ENCODE measurements around the gene HBQ1.
"Not testable (repeated sequence)": the region's sequence is repeated elsewhere in the genome, so short reads cannot be mapped to it uniquely, and the experiment has no call there.

DNA sequence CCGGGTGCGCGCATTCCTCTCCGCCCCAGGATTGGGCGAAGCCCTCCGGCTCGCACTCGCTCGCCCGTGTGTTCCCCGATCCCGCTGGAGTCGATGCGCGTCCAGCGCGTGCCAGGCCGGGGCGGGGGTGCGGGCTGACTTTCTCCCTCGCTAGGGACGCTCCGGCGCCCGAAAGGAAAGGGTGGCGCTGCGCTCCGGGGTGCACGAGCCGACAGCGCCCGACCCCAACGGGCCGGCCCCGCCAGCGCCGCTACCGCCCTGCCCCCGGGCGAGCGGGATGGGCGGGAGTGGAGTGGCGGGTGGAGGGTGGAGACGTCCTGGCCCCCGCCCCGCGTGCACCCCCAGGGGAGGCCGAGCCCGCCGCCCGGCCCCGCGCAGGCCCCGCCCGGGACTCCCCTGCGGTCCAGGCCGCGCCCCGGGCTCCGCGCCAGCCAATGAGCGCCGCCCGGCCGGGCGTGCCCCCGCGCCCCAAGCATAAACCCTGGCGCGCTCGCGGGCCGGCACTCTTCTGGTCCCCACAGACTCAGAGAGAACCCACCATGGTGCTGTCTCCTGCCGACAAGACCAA lies 7.8 kb upstream of the HBQ1 start, which contains the start of gene HBA2:
- TF ChIP-seq ZFP37 (tag by site-specific recombination; IDR thresholded peaks at IDR 0.05) = not testable (repeated sequence)
- TF ChIP-seq, protein P1, sequence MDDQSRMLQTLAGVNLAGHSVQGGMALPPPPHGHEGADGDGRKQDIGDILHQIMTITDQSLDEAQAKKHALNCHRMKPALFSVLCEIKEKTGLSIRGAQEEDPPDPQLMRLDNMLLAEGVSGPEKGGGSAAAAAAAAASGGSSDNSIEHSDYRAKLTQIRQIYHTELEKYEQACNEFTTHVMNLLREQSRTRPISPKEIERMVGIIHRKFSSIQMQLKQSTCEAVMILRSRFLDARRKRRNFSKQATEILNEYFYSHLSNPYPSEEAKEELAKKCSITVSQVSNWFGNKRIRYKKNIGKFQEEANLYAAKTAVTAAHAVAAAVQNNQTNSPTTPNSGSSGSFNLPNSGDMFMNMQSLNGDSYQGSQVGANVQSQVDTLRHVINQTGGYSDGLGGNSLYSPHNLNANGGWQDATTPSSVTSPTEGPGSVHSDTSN (CRISPR knock-in tag; IDR thresholded peaks at IDR 0.05) = not testable (repeated sequence)
- TF ChIP-seq, protein P2, sequence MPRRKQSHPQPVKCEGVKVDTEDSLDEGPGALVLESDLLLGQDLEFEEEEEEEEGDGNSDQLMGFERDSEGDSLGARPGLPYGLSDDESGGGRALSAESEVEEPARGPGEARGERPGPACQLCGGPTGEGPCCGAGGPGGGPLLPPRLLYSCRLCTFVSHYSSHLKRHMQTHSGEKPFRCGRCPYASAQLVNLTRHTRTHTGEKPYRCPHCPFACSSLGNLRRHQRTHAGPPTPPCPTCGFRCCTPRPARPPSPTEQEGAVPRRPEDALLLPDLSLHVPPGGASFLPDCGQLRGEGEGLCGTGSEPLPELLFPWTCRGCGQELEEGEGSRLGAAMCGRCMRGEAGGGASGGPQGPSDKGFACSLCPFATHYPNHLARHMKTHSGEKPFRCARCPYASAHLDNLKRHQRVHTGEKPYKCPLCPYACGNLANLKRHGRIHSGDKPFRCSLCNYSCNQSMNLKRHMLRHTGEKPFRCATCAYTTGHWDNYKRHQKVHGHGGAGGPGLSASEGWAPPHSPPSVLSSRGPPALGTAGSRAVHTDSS (tag by site-specific recombination; IDR thresholded peaks at IDR 0.05) = not testable (repeated sequence)
